ENCODE measurements around the gene COL4A6.
A peak's percentile ranks its signal among the peaks of the same experiment; 100 is the strongest.
"Not testable (repeated sequence)": the region's sequence is repeated elsewhere in the genome, so short reads cannot be mapped to it uniquely, and the experiment has no call there.

Gene COL4A6

GRCh38 chrX:108438110-108438623 lies at the start of gene COL4A6 (continued):
- no peak for TF ChIP-seq ZNF707 (tag by site-specific recombination; IDR thresholded peaks at IDR 0.05)
- no peak for TF ChIP-seq ELK4 (IDR thresholded peaks at IDR 0.05; ENCODE audit: borderline replicate concordance, low read depth, low read length)
- TF ChIP-seq MEIS1 (CRISPR knock-in tag; IDR thresholded peaks at IDR 0.05; ENCODE audit: borderline replicate concordance) = no peak
- no peak for TF ChIP-seq ZNF26 (tag by site-specific recombination; IDR thresholded peaks at IDR 0.05)
- no peak for TF ChIP-seq ZXDB (tag by site-specific recombination; IDR thresholded peaks at IDR 0.05)

- Histone ChIP-seq H3K9me3 (ENCODE audit: control insufficient read depth, insufficient read depth, low read depth, low read length) (no peaks in the 10 kb centered on the region), H3K27ac (ENCODE audit: extremely low read depth, low read depth, low read length) (no peak overlapping the region), H3K4me3 (ENCODE audit: low read depth, low read length) (no peak overlapping the region), H3K36me3 (ENCODE audit: control insufficient read depth in 2 of 2, insufficient read depth in 1 of 2, low read length in 2 of 2) (no peaks in the 10 kb centered on the region), H3K4me1 (ENCODE audit: control insufficient read depth, insufficient read depth, low read length) (0 out of 2 replicates have a peak, but pooled peaks cover 2% of the 10 kb centered on the region)
- TF ChIP-seq ZBTB49 (tag by site-specific recombination; IDR thresholded peaks at IDR 0.05; ENCODE audit: low read depth) = no peak
- TF ChIP-seq RBAK (tag by site-specific recombination; IDR thresholded peaks at IDR 0.05) = no peak
- TF ChIP-seq EGR2 (tag by site-specific recombination; IDR thresholded peaks at IDR 0.05; ENCODE audit: low read depth) = no peak
- CTCF ChIA-PET = interaction anchor here (0.5 to 0.6 kb wide), 2 partner anchors 33 to 287 kb away, joined by 3 to 4 read pairs; no protein-coding TSS in a partner anchor
- POLR2A ChIA-PET = no interaction called here
Measured at GRCh38 chrX:108485960-108486359, 47.7 kb upstream of the COL4A6 start.

GRCh38 chrX:108484251-108484650 lies 46.0 kb upstream of the COL4A6 start:
- Histone ChIP-seq H3K4me1 (ENCODE audit: control insufficient read depth, insufficient read depth, low read length) (0 out of 2 replicates have a peak, but pooled peaks cover 2% of the 10 kb centered on the region), H3K9me3 (ENCODE audit: control insufficient read depth, insufficient read depth, low read depth, low read length) (no peaks in the 10 kb centered on the region), H3K4me3 (ENCODE audit: low read depth, low read length) (no peak overlapping the region), H3K27ac (ENCODE audit: extremely low read depth, low read depth, low read length) (no peak overlapping the region), H3K36me3 (ENCODE audit: control insufficient read depth in 2 of 2, insufficient read depth in 1 of 2, low read length in 2 of 2) (no peaks in the 10 kb centered on the region)
- POLR2A ChIA-PET = no interaction called here
- TF ChIP-seq ZNF629 (tag by site-specific recombination; IDR thresholded peaks at IDR 0.05) = no peak
- no peak for TF ChIP-seq ZNF521 (tag by site-specific recombination; IDR thresholded peaks at IDR 0.05)
- CTCF ChIA-PET = interaction anchor here (0.5 kb wide), 1 partner anchor 110 kb away, joined by 3 read pairs; no protein-coding TSS in a partner anchor

GRCh38 chrX:108481528-108481927 lies 43.3 kb upstream of the COL4A6 start:
- H3K4me1 ChIP-seq (ENCODE audit: control insufficient read depth, insufficient read depth, low read length); H3K27ac ChIP-seq (ENCODE audit: extremely low read depth, low read depth, low read length); CTCF ChIA-PET; POLR2A ChIA-PET; H3K36me3 ChIP-seq (ENCODE audit: control insufficient read depth in 2 of 2, insufficient read depth in 1 of 2, low read length in 2 of 2); H3K9me3 ChIP-seq (ENCODE audit: control insufficient read depth, insufficient read depth, low read depth, low read length); H3K4me3 ChIP-seq (ENCODE audit: low read depth, low read length): not testable (repeated sequence)
- TF ChIP-seq ZNF302 (tag by site-specific recombination; IDR thresholded peaks at IDR 0.05; ENCODE audit: low read depth) = peak; percentile 93; the same call in 1 of the 2 replicates

- Histone ChIP-seq H3K36me3 (ENCODE audit: control insufficient read depth in 2 of 2, insufficient read depth in 1 of 2, low read length in 2 of 2) (peaks cover 0 to 3% of the 10 kb centered on the region in 2 experiments; a peak in 1 of 3 replicates), H3K9me3 (ENCODE audit: control insufficient read depth, insufficient read depth, low read depth, low read length) (no peaks in the 10 kb centered on the region), H3K4me1 (ENCODE audit: control insufficient read depth, insufficient read depth, low read length) (no peaks in the 10 kb centered on the region), H3K27ac (ENCODE audit: extremely low read depth, low read depth, low read length) (no peak overlapping the region), H3K4me3 (ENCODE audit: low read depth, low read length) (no peak overlapping the region)
- ChIA-PET POLR2A (no interaction called here), CTCF (no interaction called here)
- TF ChIP-seq ZNF404 (tag by site-specific recombination; IDR thresholded peaks at IDR 0.05) (no peak), YY1 (tag by site-specific recombination; IDR thresholded peaks at IDR 0.05) (no peak), ZNF223 (tag by site-specific recombination; IDR thresholded peaks at IDR 0.05) (no peak), ZNF114 (tag by site-specific recombination; IDR thresholded peaks at IDR 0.05) (no peak), ZNF658 (tag by site-specific recombination; IDR thresholded peaks at IDR 0.05) (no peak), ZNF10 (tag by site-specific recombination; IDR thresholded peaks at IDR 0.05) (no peak)
Measured at GRCh38 chrX:108473979-108474378, 35.8 kb upstream of the COL4A6 start.
